RWPE2 (cell line): Measurements from ENCODE around the gene PRAMEF5.
A peak's percentile ranks its signal among the peaks of the same experiment; 100 is the strongest.
"Not testable (repeated sequence)": the region's sequence is repeated elsewhere in the genome, so short reads cannot be mapped to it uniquely, and the experiment has no call there.

ENCODE experiments used
- ATAC-seq: fragments of 200-7000 bp; cut with Tn5 transposase; 3 replicates; pipeline ENCODE4 v1.9.1; 2021; ENCODE audit warnings: low read depth
- DNase-seq: peaks from one replicate; pipeline ENCODE4 v3.0.0-alpha.2; 2020; ENCODE audit warnings: low spot score
- H3K27ac ChIP-seq: fragments of 450-650 bp; 2 replicates; pipeline ENCODE4 v1.5.1; 2017; ENCODE audit warnings: mild to moderate bottlenecking; ENCODE audit not compliant: poor library complexity, severe bottlenecking
- H3K27me3 ChIP-seq: fragments of 250-450 bp; sonication (Bioruptor Pico); 2 replicates; pipeline ENCODE4 v1.5.1; 2021; ENCODE audit warnings: mild to moderate bottlenecking, moderate library complexity; ENCODE audit not compliant: insufficient read depth, poor library complexity, severe bottlenecking
- H3K36me3 ChIP-seq: fragments of 250-450 bp; sonication (Bioruptor Pico); 2 replicates; pipeline ENCODE4 v1.5.1; 2020; ENCODE audit warnings: low read depth, mild to moderate bottlenecking, moderate library complexity
- H3K4me1 ChIP-seq: fragments of 250-450 bp; sonication (Bioruptor Pico); 2 replicates; pipeline ENCODE4 v1.5.1; 2021; ENCODE audit warnings: mild to moderate bottlenecking, moderate library complexity; ENCODE audit not compliant: insufficient read depth, poor library complexity, severe bottlenecking
- H3K4me3 ChIP-seq: fragments of 250-450 bp; sonication (Bioruptor Pico); 2 replicates; pipeline ENCODE4 v1.5.1; 2021; ENCODE audit warnings: mild to moderate bottlenecking, moderate library complexity; ENCODE audit not compliant: severe bottlenecking
- H3K9me3 ChIP-seq: fragments of 250-450 bp; sonication (Bioruptor Pico); 2 replicates; pipeline ENCODE4 v1.5.1; 2021; ENCODE audit warnings: mild to moderate bottlenecking, moderate library complexity; ENCODE audit not compliant: severe bottlenecking

Gene PRAMEF5

GRCh38 chr1:13246554-13246871 is 7.5 kb upstream of the PRAMEF5 start:
- H3K27ac ChIP-seq, H3K36me3 ChIP-seq, H3K4me1 ChIP-seq, H3K27me3 ChIP-seq, H3K4me3 ChIP-seq, DNase-seq, H3K9me3 ChIP-seq, ATAC-seq: not testable (repeated sequence)

- not testable (repeated sequence) for ATAC-seq, H3K36me3 ChIP-seq, DNase-seq
Measured at GRCh38 chr1:13247122-13247521, 6.9 kb upstream of the PRAMEF5 start.

DNA sequence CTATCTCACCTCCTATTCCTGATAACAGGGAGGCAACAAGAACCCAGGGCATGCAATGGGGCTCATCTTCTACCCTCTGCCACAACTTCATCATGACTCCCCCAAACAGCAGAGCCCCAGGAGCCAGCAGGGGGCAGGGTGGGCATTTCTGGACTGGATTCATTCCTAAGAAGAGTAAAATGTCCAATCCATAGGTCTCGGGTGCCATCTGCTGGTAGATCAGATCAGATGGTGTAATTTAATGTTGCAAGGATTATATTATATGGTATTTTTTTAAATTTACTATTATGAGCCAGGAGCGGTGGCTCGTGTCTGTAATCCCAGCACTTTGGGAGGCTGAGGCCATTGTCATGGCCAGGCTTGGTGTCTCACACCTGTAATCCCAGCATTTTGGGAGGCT is 11.1 kb downstream of the PRAMEF5 start:
- H3K4me3 ChIP-seq, H3K36me3 ChIP-seq, H3K4me1 ChIP-seq, H3K27ac ChIP-seq, DNase-seq, H3K9me3 ChIP-seq, H3K27me3 ChIP-seq: not testable (repeated sequence)
- ATAC-seq = peak; percentile 49; the same call in 2 of the 3 replicates

More at GRCh38 chr1:13247122-13247521, 6.9 kb upstream of the PRAMEF5 start:
- not testable (repeated sequence) for H3K9me3 ChIP-seq, H3K27ac ChIP-seq, H3K4me3 ChIP-seq, H3K4me1 ChIP-seq, H3K27me3 ChIP-seq

DNA sequence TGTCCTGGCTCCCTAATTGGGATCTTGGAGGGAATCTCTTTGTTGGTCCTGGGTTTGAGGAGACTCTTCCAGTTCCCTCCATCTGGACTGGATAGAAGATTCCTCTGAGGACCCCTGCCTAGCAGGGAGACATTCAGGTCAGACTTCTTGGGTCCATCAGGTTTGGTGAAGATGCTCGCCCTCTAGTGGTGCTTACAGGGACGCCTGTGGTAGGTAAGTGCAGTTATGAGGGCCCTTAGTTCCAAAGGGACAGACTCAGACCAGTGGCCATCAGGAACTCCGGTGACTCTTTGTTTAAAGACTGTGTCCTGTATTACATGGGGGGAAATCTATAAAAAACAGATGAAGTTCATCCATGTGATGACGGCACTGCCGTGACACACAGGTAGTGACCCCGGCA is 23.0 kb downstream of the PRAMEF5 start:
- ATAC-seq, H3K27ac ChIP-seq, H3K4me3 ChIP-seq, H3K4me1 ChIP-seq, H3K27me3 ChIP-seq, DNase-seq, H3K9me3 ChIP-seq, H3K36me3 ChIP-seq: not testable (repeated sequence)

DNA sequence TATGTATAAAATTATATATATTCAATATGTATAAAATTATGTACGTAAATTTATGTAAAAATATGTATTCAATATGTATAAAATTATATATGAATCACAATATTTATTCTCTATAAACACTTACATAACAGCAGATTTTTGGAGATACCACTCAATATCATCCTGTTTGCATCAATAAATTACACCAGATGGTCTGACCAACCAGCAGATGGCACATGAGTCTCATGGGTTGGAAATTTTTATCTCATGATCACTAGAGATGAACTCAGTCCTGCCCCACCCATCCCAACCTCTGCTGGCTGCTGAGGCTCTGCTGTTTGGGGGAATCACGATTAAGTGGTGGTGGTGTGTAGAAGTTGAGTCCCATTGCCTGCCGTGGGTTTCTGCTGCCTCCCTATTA is 25.6 kb downstream of the PRAMEF5 start:
- H3K4me1 ChIP-seq, H3K9me3 ChIP-seq, H3K36me3 ChIP-seq, DNase-seq, H3K27ac ChIP-seq, ATAC-seq, H3K4me3 ChIP-seq, H3K27me3 ChIP-seq: not testable (repeated sequence)

GRCh38 chr1:13285037-13285436 is 31.0 kb downstream of the PRAMEF5 start, which contains the start of gene PRAMEF8:
Gene PRAMEF8, minus strand, starts transcription at chr1:13285137. Its CDS starts 1,046 bp downstream, at chr1:13284091.
- not testable (repeated sequence) for H3K27me3 ChIP-seq, H3K4me3 ChIP-seq, ATAC-seq, H3K27ac ChIP-seq, H3K4me1 ChIP-seq, H3K9me3 ChIP-seq, DNase-seq, H3K36me3 ChIP-seq

GRCh38 chr1:13289030-13289429 is 35.0 kb downstream of the PRAMEF5 start:
- not testable (repeated sequence) for ATAC-seq

DNA sequence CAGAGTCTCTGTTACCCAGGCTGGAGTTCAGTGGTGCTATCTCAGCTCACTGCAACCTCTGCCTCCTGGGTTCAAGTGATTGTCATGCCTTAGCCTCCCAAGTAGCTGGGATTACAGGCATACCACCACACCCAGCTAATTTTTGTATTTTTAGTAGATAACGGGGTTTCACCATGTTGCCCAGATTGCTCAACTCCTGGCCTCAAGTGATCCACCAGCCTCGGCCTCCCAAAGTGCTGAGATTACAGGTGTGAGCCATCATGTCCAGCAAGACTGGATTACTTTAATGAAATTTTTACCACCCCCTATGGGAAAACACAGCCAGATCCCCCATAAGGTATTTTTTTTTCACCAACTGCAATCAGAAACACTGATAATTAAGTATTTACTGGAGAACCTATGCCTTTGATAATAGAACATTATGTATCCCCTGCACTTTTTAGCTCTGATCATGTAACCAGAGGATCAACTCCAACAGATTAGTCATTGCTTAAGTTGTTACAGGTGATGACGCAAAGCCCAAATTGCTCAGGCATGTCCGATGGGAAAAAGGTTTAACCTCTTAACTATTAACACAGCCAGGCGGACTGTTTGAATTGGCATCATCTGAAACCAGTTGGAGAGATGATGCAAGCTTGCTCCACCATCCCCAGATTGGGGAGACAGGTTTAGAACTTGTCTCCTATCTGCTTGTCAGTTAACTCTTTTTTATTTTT is 43.4 kb downstream of the PRAMEF5 start:
- DNase-seq, H3K27ac ChIP-seq, H3K27me3 ChIP-seq, H3K36me3 ChIP-seq, H3K4me3 ChIP-seq, H3K4me1 ChIP-seq, H3K9me3 ChIP-seq: not testable (repeated sequence)
- ATAC-seq = peak; percentile 57; the same call in 2 of the 3 replicates

More at GRCh38 chr1:13289030-13289429, 35.0 kb downstream of the PRAMEF5 start:
- not testable (repeated sequence) for H3K27me3 ChIP-seq, DNase-seq, H3K4me1 ChIP-seq, H3K27ac ChIP-seq, H3K4me3 ChIP-seq, H3K36me3 ChIP-seq, H3K9me3 ChIP-seq

- H3K9me3 ChIP-seq, H3K27me3 ChIP-seq, ATAC-seq, H3K27ac ChIP-seq, DNase-seq, H3K4me1 ChIP-seq, H3K4me3 ChIP-seq, H3K36me3 ChIP-seq: not testable (repeated sequence)
Measured at GRCh38 chr1:13298699-13299098, 44.7 kb downstream of the PRAMEF5 start.

- not testable (repeated sequence) for H3K27me3 ChIP-seq, H3K4me3 ChIP-seq, H3K9me3 ChIP-seq, H3K27ac ChIP-seq, H3K36me3 ChIP-seq, DNase-seq, ATAC-seq, H3K4me1 ChIP-seq
Measured at GRCh38 chr1:13302197-13302596, 48.2 kb downstream of the PRAMEF5 start.

DNA sequence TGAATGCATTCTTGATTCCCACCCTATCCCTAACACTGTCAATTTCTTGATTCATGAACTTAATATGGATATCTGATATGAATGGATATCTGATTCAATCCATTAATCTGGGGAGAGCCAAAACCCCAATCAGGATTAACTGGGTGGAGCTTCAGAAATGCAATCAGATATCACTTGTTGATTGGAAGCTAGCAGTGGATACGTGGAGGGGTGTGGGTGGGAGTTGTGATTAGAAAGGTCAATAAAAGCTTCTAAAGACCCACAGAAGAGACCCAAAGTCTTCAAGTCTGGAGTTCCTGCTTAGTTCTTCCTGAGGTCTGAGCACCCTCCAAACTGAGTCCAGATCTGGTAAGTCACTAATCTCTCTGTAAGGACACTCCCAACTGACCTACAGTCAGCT is 49.2 kb downstream of the PRAMEF5 start, which contains the start of gene PRAMEF33:
TSS of gene PRAMEF33 (plus strand) at position 301 of the 400 bp plus-strand sequence. CDS start 2,416 bp downstream, outside the sequence.
- not testable (repeated sequence) for H3K4me3 ChIP-seq, H3K9me3 ChIP-seq, H3K4me1 ChIP-seq, DNase-seq, H3K27ac ChIP-seq, H3K36me3 ChIP-seq, ATAC-seq, H3K27me3 ChIP-seq
